Measurements from ENCODE around the gene AP1S2.

AP1S2 gene

DNA sequence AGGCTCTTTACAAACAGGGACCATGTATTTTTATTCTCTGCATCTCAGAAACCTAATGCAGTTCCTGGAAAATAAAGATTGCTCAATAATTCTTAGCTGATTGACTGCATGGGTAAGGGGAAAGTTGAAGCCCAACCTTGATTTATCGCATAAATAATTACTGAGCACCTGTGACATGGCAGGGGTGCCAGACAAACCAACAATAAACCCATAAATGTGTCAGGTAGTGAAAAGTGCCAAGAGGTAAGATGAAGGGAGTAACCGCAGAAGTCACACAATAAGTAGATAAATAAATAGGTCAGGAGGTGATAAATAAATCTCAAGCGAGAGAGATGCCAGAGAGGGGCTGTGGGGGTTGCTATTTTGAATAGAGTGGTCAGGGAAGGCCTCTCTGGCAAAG, 20.1 kb upstream of the AP1S2 start:
- no peaks in the 10 kb centered on the region for H3K27me3 ChIP-seq (ENCODE audit: control insufficient read depth in 1 of 2, insufficient read depth in 2 of 2, low read length in 2 of 2)
- no peaks in the 10 kb centered on the region for H3K4me1 ChIP-seq (ENCODE audit: insufficient read depth, low read length)
- H3K4me3 ChIP-seq (ENCODE audit: low read depth in 1 of 2, low read length in 2 of 2): no peak overlapping the region
- H3K9me3 ChIP-seq (ENCODE audit: low read length): no peaks in the 10 kb centered on the region
- no peak overlapping the region for H3K9ac ChIP-seq (ENCODE audit: low read length)
- H3K27ac ChIP-seq (ENCODE audit: low read depth, low read length): no peak overlapping the region
- H3K36me3 ChIP-seq (ENCODE audit: insufficient read depth, low read length): no peaks in the 10 kb centered on the region

DNA sequence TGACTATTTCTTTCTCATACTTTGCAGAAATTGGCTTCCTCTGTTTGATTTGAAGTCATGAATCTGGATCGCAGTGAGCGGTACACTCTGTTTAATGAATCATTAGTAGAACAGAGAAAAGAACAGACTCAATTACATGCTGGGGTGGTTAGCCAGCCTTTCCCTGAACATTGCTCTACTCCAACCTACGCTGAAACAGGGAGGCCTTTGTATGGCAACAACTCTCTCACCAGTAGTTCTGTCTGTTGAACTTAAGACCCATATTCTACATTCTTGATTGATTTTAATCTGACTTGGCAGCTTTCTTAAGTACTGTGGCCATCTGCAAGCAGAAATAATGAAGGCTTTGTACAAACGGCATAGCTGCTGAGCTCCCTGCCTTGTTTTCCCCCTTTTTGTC, 19.0 kb upstream of the AP1S2 start:
- no peaks in the 10 kb centered on the region for H3K4me1 ChIP-seq (ENCODE audit: insufficient read depth, low read length)
- no peaks in the 10 kb centered on the region for H3K27me3 ChIP-seq (ENCODE audit: control insufficient read depth in 1 of 2, insufficient read depth in 2 of 2, low read length in 2 of 2)
- no peaks in the 10 kb centered on the region for H3K36me3 ChIP-seq (ENCODE audit: insufficient read depth, low read length)
- H3K27ac ChIP-seq (ENCODE audit: low read depth, low read length): no peak overlapping the region
- H3K9ac ChIP-seq (ENCODE audit: low read length): no peak overlapping the region
- H3K9me3 ChIP-seq (ENCODE audit: low read length): no peaks in the 10 kb centered on the region
- no peak overlapping the region for H3K4me3 ChIP-seq (ENCODE audit: low read depth in 1 of 2, low read length in 2 of 2)

DNA sequence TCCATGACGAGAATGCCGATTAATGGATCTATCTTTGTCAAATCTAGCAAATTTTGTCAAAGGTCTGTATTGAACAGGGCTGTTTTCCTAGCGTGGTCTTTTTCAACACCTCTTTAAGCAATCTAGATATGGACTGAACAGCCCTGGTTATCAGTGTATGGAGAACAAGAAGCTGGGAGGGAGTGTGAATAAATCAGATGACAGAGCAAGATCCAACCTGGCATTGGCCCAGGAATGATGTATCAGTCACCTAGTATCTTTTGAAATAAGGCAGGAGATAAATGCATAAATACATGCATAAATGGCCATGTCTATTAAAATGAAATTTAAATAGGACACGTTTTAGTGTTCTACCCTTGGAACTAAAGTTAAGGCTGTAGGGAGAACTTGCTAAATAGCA, 15.7 kb upstream of the AP1S2 start:
- no peaks in the 10 kb centered on the region for H3K9me3 ChIP-seq (ENCODE audit: low read length)
- no peak overlapping the region for H3K4me3 ChIP-seq (ENCODE audit: low read depth in 1 of 2, low read length in 2 of 2)
- no peak overlapping the region for H3K27ac ChIP-seq (ENCODE audit: low read depth, low read length)
- H3K9ac ChIP-seq (ENCODE audit: low read length): no peak overlapping the region
- no peaks in the 10 kb centered on the region for H3K36me3 ChIP-seq (ENCODE audit: insufficient read depth, low read length)
- no peaks in the 10 kb centered on the region for H3K27me3 ChIP-seq (ENCODE audit: control insufficient read depth in 1 of 2, insufficient read depth in 2 of 2, low read length in 2 of 2)
- no peaks in the 10 kb centered on the region for H3K4me1 ChIP-seq (ENCODE audit: insufficient read depth, low read length)

DNA sequence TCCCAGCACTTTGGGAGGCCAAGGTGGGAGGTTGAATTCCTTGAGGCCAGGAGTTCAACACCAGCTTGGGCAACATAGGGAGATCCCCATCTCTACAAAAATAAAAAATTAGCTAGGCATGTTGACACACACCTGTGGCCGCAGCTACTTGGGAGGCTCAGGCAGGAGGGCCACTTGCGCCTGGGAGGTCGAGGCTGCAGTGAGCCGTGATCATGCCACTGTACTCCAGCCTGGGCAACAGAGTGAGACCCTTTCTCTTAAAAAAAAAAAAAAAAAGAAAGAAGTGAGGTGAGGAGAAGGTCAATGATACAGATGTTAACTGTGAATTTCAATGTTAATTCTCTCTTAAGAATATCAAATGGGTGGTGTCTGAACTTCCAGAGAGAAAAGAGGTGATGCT, 15.1 kb upstream of the AP1S2 start:
- Histone ChIP-seq H3K4me3 (ENCODE audit: low read depth in 1 of 2, low read length in 2 of 2) (no peak overlapping the region), H3K4me1 (ENCODE audit: insufficient read depth, low read length) (no peaks in the 10 kb centered on the region), H3K27ac (ENCODE audit: low read depth, low read length) (no peak overlapping the region), H3K27me3 (ENCODE audit: control insufficient read depth in 1 of 2, insufficient read depth in 2 of 2, low read length in 2 of 2) (no peaks in the 10 kb centered on the region), H3K9me3 (ENCODE audit: low read length) (no peaks in the 10 kb centered on the region), H3K36me3 (ENCODE audit: insufficient read depth, low read length) (no peaks in the 10 kb centered on the region), H3K9ac (ENCODE audit: low read length) (no peak overlapping the region)

GRCh38 chrX:15866147-15866546, 11.5 kb upstream of the AP1S2 start:
- peaks cover 0 to 5% of the 10 kb centered on the region in 2 donors for H3K27me3 ChIP-seq (ENCODE audit: control insufficient read depth in 1 of 2, insufficient read depth in 2 of 2, low read length in 2 of 2)
- H3K9me3 ChIP-seq (ENCODE audit: low read length): no peaks in the 10 kb centered on the region
- H3K4me3 ChIP-seq (ENCODE audit: low read depth in 1 of 2, low read length in 2 of 2): no peak overlapping the region
- H3K9ac ChIP-seq (ENCODE audit: low read length): no peak overlapping the region
- H3K27ac ChIP-seq (ENCODE audit: low read depth, low read length): no peak overlapping the region
- no peaks in the 10 kb centered on the region for H3K36me3 ChIP-seq (ENCODE audit: insufficient read depth, low read length)
- H3K4me1 ChIP-seq (ENCODE audit: insufficient read depth, low read length): no peaks in the 10 kb centered on the region

- Histone ChIP-seq H3K36me3 (ENCODE audit: insufficient read depth, low read length) (no peaks in the 10 kb centered on the region), H3K4me3 (ENCODE audit: low read depth in 1 of 2, low read length in 2 of 2) (no peak overlapping the region), H3K9me3 (ENCODE audit: low read length) (no peaks in the 10 kb centered on the region), H3K9ac (ENCODE audit: low read length) (no peak overlapping the region), H3K27me3 (ENCODE audit: control insufficient read depth in 1 of 2, insufficient read depth in 2 of 2, low read length in 2 of 2) (peaks cover 0 to 5% of the 10 kb centered on the region in 2 donors), H3K27ac (ENCODE audit: low read depth, low read length) (no peak overlapping the region), H3K4me1 (ENCODE audit: insufficient read depth, low read length) (no peaks in the 10 kb centered on the region)
These were observed 10.0 kb upstream of the AP1S2 start for GRCh38 chrX:15864629-15865028.

DNA sequence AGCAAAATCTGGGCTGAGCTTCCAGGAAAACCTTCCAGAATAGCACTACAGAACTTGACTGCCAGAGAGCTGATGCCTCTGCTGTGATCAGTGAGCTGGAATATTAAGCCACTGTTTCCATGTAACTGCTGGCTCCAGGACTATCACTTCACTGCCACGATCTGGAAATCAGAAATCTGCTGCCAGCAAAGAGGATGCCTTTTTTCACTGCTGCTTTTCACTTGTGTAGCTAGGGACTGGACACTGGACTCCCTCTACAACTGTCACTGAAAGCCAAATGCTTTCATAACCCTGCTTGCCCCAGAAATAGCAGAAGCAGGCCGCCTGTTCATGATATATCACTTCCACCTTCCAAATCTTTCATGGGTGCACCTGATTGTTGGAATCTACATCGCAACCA, 9.4 kb upstream of the AP1S2 start:
- H3K4me3 ChIP-seq (ENCODE audit: low read depth in 1 of 2, low read length in 2 of 2): no peak overlapping the region
- H3K27ac ChIP-seq (ENCODE audit: low read depth, low read length): no peak overlapping the region
- H3K9ac ChIP-seq (ENCODE audit: low read length): no peak overlapping the region
- peaks cover 0 to 5% of the 10 kb centered on the region in 2 donors for H3K27me3 ChIP-seq (ENCODE audit: control insufficient read depth in 1 of 2, insufficient read depth in 2 of 2, low read length in 2 of 2)
- no peaks in the 10 kb centered on the region for H3K4me1 ChIP-seq (ENCODE audit: insufficient read depth, low read length)
- H3K9me3 ChIP-seq (ENCODE audit: low read length): no peaks in the 10 kb centered on the region
- no peaks in the 10 kb centered on the region for H3K36me3 ChIP-seq (ENCODE audit: insufficient read depth, low read length)

DNA sequence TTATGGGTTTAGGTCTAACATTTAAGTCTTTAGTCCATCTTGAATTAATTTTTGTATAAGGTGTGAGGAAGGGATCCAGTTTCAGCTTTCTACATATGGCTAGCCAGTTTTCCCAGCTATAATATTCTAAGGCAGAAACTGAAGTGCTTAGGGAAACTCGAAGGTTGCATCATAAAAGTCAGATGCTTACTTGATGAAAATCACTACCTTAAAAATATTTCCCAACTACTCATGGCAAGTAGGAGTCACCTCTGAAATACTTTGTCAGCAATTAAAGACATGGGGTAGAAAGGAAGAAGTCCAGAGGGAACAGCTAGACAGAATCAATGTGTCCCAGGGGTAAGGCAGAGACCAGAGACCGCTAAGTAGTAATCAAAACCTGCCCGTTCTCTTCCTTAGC, 6.3 kb upstream of the AP1S2 start:
- Histone ChIP-seq H3K4me1 (ENCODE audit: insufficient read depth, low read length) (no peaks in the 10 kb centered on the region), H3K36me3 (ENCODE audit: insufficient read depth, low read length) (no peaks in the 10 kb centered on the region), H3K27me3 (ENCODE audit: control insufficient read depth in 1 of 2, insufficient read depth in 2 of 2, low read length in 2 of 2) (peaks cover 0 to 5% of the 10 kb centered on the region in 2 donors), H3K9me3 (ENCODE audit: low read length) (no peaks in the 10 kb centered on the region), H3K27ac (ENCODE audit: low read depth, low read length) (no peak overlapping the region), H3K4me3 (ENCODE audit: low read depth in 1 of 2, low read length in 2 of 2) (no peak overlapping the region), H3K9ac (ENCODE audit: low read length) (no peak overlapping the region)

GRCh38 chrX:15858051-15858450, 3.4 kb upstream of the AP1S2 start:
- Histone ChIP-seq H3K27me3 (ENCODE audit: control insufficient read depth in 1 of 2, insufficient read depth in 2 of 2, low read length in 2 of 2) (no peaks in the 10 kb centered on the region), H3K4me1 (ENCODE audit: insufficient read depth, low read length) (peaks cover 8% of the 10 kb centered on the region), H3K4me3 (ENCODE audit: low read depth in 1 of 2, low read length in 2 of 2) (no peak overlapping the region), H3K9ac (ENCODE audit: low read length) (no peak overlapping the region), H3K27ac (ENCODE audit: low read depth, low read length) (no peak overlapping the region), H3K36me3 (ENCODE audit: insufficient read depth, low read length) (no peaks in the 10 kb centered on the region), H3K9me3 (ENCODE audit: low read length) (no peaks in the 10 kb centered on the region)

- Histone ChIP-seq H3K4me3 (ENCODE audit: low read depth in 1 of 2, low read length in 2 of 2) (no peak overlapping the region), H3K4me1 (ENCODE audit: insufficient read depth, low read length) (peaks cover 8% of the 10 kb centered on the region), H3K9ac (ENCODE audit: low read length) (no peak overlapping the region), H3K9me3 (ENCODE audit: low read length) (no peaks in the 10 kb centered on the region), H3K27ac (ENCODE audit: low read depth, low read length) (no peak overlapping the region), H3K36me3 (ENCODE audit: insufficient read depth, low read length) (no peaks in the 10 kb centered on the region), H3K27me3 (ENCODE audit: control insufficient read depth in 1 of 2, insufficient read depth in 2 of 2, low read length in 2 of 2) (peaks cover 0 to 5% of the 10 kb centered on the region in 2 donors)
These were observed 2.0 kb upstream of the AP1S2 start for GRCh38 chrX:15856636-15857035.

GRCh38 chrX:15856222-15856587, 1.6 kb upstream of the AP1S2 start:
- Histone ChIP-seq H3K27ac (ENCODE audit: low read depth, low read length) (no peak overlapping the region), H3K27me3 (ENCODE audit: control insufficient read depth in 1 of 2, insufficient read depth in 2 of 2, low read length in 2 of 2) (peaks cover 0 to 5% of the 10 kb centered on the region in 2 donors), H3K4me3 (ENCODE audit: low read depth in 1 of 2, low read length in 2 of 2) (peak overlapping the region in 1 of 2 donors; percentile 65), H3K9ac (ENCODE audit: low read length) (no peak overlapping the region), H3K36me3 (ENCODE audit: insufficient read depth, low read length) (no peaks in the 10 kb centered on the region), H3K9me3 (ENCODE audit: low read length) (no peaks in the 10 kb centered on the region), H3K4me1 (ENCODE audit: insufficient read depth, low read length) (peaks cover 8% of the 10 kb centered on the region)

DNA sequence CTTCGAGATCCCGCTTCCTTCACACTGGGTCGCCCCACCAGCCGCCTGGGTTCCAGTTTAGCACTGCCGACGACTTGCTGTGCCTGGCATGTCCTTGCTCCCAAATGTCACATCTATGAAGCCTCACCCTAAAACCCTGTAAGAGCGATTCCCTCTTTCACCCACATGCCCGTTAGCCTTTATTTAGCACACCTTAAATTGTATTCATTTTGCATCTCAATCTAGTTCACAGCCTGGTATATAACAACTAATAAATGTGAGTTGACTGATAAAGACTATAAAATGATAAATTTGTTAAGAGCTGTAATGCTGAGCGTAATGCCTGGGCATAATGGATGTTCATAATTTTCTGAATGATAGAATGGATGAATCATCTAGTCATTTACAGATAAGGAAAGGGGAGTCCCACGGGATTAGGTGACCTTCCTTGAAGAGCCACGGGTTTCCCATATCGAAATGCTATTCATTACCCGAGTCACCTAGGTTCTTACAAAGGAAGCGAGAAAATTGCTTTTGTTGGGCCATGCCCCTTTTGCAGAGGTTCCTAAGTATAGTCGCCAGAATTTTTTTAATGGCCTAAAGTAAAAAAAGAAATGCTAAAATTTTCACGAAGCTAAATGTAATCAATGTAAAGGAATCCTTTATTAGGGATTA, 1.1 kb upstream of the AP1S2 start:
- peak overlapping the region; percentile 84 for H3K27ac ChIP-seq (ENCODE audit: low read depth, low read length)
- no peaks in the 10 kb centered on the region for H3K9me3 ChIP-seq (ENCODE audit: low read length)
- no peaks in the 10 kb centered on the region for H3K36me3 ChIP-seq (ENCODE audit: insufficient read depth, low read length)
- peaks cover 0 to 5% of the 10 kb centered on the region in 2 donors for H3K27me3 ChIP-seq (ENCODE audit: control insufficient read depth in 1 of 2, insufficient read depth in 2 of 2, low read length in 2 of 2)
- peak overlapping the region; percentile 35 for H3K9ac ChIP-seq (ENCODE audit: low read length)
- peak overlapping the region; percentile 65 to 90 for H3K4me3 ChIP-seq (ENCODE audit: low read depth in 1 of 2, low read length in 2 of 2)
- peaks cover 8% of the 10 kb centered on the region for H3K4me1 ChIP-seq (ENCODE audit: insufficient read depth, low read length)
